ENCODE results near the gene CALN1.

The CALN1 gene

GRCh38 chr7:71787513-71787912 lies 624.6 kb downstream of the CALN1 start:
- no peak overlapping the region for H3K27ac ChIP-seq (ENCODE audit: low read depth, low read length, poor library complexity, severe bottlenecking)
- H3K4me1 ChIP-seq (ENCODE audit: insufficient read depth, low read length, severe bottlenecking): no peaks in the 10 kb centered on the region
- H3K4me2 ChIP-seq (ENCODE audit: low read length): no peak overlapping the region
- H3F3A ChIP-seq (ENCODE audit: insufficient read depth, low read length): no peaks in the 10 kb centered on the region
- no peaks in the 10 kb centered on the region for H3K79me2 ChIP-seq (ENCODE audit: insufficient read depth, low read length)
- no peak overlapping the region for H2AFZ ChIP-seq (ENCODE audit: low read length)
- H4K20me1 ChIP-seq (ENCODE audit: insufficient read depth, low read length): no peaks in the 10 kb centered on the region
- no peak overlapping the region for H3K4me3 ChIP-seq (ENCODE audit: low read depth, low read length, poor library complexity, severe bottlenecking)
- no peak for TF ChIP-seq EZH2 (IDR thresholded peaks at IDR 0.05; ENCODE audit: borderline replicate concordance, low read length)
- TF ChIP-seq, protein P1, sequence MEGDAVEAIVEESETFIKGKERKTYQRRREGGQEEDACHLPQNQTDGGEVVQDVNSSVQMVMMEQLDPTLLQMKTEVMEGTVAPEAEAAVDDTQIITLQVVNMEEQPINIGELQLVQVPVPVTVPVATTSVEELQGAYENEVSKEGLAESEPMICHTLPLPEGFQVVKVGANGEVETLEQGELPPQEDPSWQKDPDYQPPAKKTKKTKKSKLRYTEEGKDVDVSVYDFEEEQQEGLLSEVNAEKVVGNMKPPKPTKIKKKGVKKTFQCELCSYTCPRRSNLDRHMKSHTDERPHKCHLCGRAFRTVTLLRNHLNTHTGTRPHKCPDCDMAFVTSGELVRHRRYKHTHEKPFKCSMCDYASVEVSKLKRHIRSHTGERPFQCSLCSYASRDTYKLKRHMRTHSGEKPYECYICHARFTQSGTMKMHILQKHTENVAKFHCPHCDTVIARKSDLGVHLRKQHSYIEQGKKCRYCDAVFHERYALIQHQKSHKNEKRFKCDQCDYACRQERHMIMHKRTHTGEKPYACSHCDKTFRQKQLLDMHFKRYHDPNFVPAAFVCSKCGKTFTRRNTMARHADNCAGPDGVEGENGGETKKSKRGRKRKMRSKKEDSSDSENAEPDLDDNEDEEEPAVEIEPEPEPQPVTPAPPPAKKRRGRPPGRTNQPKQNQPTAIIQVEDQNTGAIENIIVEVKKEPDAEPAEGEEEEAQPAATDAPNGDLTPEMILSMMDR (IDR thresholded peaks at IDR 0.05; ENCODE audit: low read length): no peak
- no peaks in the 10 kb centered on the region for H3K36me3 ChIP-seq (ENCODE audit: insufficient read depth, low read length)
- no peaks in the 10 kb centered on the region for H3K27me3 ChIP-seq (ENCODE audit: insufficient read depth, low read length)
- H3K9ac ChIP-seq (ENCODE audit: low read length): no peak overlapping the region
- peaks cover 7% of the 10 kb centered on the region; the same call in 1 of the 2 replicates for H3K9me3 ChIP-seq (ENCODE audit: low read length)
- no peaks in the 10 kb centered on the region for H3K9me2 ChIP-seq (ENCODE audit: low read depth, low read length)

DNA sequence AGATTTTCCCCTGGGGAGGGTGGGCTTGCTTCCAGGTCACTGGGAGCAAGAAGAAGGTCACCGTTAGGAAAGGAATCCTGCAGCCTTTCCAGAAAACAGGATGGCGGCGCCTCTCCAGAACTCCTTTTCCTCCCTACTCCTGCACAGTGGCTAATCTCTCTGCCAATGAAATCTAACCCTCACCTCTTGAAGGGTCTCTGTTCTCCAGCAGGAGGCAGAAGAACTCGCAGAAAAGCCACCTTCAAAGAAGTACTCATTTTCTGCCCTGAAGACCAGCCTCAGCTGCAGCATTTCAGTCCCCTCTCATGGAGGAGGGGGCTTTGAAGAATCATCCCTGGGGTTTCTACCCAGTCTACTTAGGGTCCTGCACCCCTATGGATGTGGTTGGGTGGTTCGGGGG lies 626.9 kb downstream of the CALN1 start:
- H3K4me1 ChIP-seq (ENCODE audit: insufficient read depth, low read length, severe bottlenecking): no peaks in the 10 kb centered on the region
- H4K20me1 ChIP-seq (ENCODE audit: insufficient read depth, low read length): no peaks in the 10 kb centered on the region
- no peak overlapping the region for H3K4me3 ChIP-seq (ENCODE audit: low read depth, low read length, poor library complexity, severe bottlenecking)
- no peak overlapping the region for H3K27ac ChIP-seq (ENCODE audit: low read depth, low read length, poor library complexity, severe bottlenecking)
- H3F3A ChIP-seq (ENCODE audit: insufficient read depth, low read length): no peaks in the 10 kb centered on the region
- no peaks in the 10 kb centered on the region for H3K79me2 ChIP-seq (ENCODE audit: insufficient read depth, low read length)
- TF ChIP-seq, protein P1 (IDR thresholded peaks at IDR 0.05; ENCODE audit: low read length): peak; percentile 17; the same call in 1 of the 2 replicates
- TF ChIP-seq EZH2 (IDR thresholded peaks at IDR 0.05; ENCODE audit: borderline replicate concordance, low read length): no peak
- H3K9ac ChIP-seq (ENCODE audit: low read length): no peak overlapping the region
- H3K27me3 ChIP-seq (ENCODE audit: insufficient read depth, low read length): no peaks in the 10 kb centered on the region
- H3K9me2 ChIP-seq (ENCODE audit: low read depth, low read length): no peaks in the 10 kb centered on the region
- H2AFZ ChIP-seq (ENCODE audit: low read length): no peak overlapping the region
- H3K36me3 ChIP-seq (ENCODE audit: insufficient read depth, low read length): no peaks in the 10 kb centered on the region
- H3K4me2 ChIP-seq (ENCODE audit: low read length): no peak overlapping the region
- H3K9me3 ChIP-seq (ENCODE audit: low read length): peaks cover 7% of the 10 kb centered on the region; the same call in 1 of the 2 replicates

- no peaks in the 10 kb centered on the region for H3F3A ChIP-seq (ENCODE audit: insufficient read depth, low read length)
- no peaks in the 10 kb centered on the region for H3K4me1 ChIP-seq (ENCODE audit: insufficient read depth, low read length, severe bottlenecking)
- no peaks in the 10 kb centered on the region for H4K20me1 ChIP-seq (ENCODE audit: insufficient read depth, low read length)
- H2AFZ ChIP-seq (ENCODE audit: low read length): no peak overlapping the region
- H3K9me2 ChIP-seq (ENCODE audit: low read depth, low read length): no peaks in the 10 kb centered on the region
- no peak overlapping the region for H3K27ac ChIP-seq (ENCODE audit: low read depth, low read length, poor library complexity, severe bottlenecking)
- H3K36me3 ChIP-seq (ENCODE audit: insufficient read depth, low read length): no peaks in the 10 kb centered on the region
- no peaks in the 10 kb centered on the region for H3K27me3 ChIP-seq (ENCODE audit: insufficient read depth, low read length)
- TF ChIP-seq, protein P1 (IDR thresholded peaks at IDR 0.05; ENCODE audit: low read length): no peak
- TF ChIP-seq EZH2 (IDR thresholded peaks at IDR 0.05; ENCODE audit: borderline replicate concordance, low read length): no peak
- no peak overlapping the region for H3K4me2 ChIP-seq (ENCODE audit: low read length)
- H3K79me2 ChIP-seq (ENCODE audit: insufficient read depth, low read length): no peaks in the 10 kb centered on the region
- no peak overlapping the region for H3K9ac ChIP-seq (ENCODE audit: low read length)
- no peak overlapping the region for H3K4me3 ChIP-seq (ENCODE audit: low read depth, low read length, poor library complexity, severe bottlenecking)
- H3K9me3 ChIP-seq (ENCODE audit: low read length): peaks cover 7% of the 10 kb centered on the region; the same call in 1 of the 2 replicates
Observed at GRCh38 chr7:71784781-71785180, 627.4 kb downstream of the CALN1 start.
